A673 (cell line): ENCODE measurements around the gene STPG1.

ENCODE experiments used
- EZH2 ChIP-seq: fragments of 200-600 bp; sonication (generic); IDR thresholded peaks from 2 replicates; pipeline ENCODE4 v1.6.1; 2017; ENCODE audit warnings: borderline replicate concordance, low read depth, mild to moderate bottlenecking, mixed read lengths, antibody characterized with exemption, low read length; ENCODE audit not compliant: poor library complexity, severe bottlenecking
- TF ChIP-seq, protein P1 (sequence below): fragments of 300-800, 200-600 bp; sonication (generic); conservative IDR thresholded peaks from 2 replicates; pipeline ENCODE4 v1.5.1; 2017; ENCODE audit warnings: low read depth, mild to moderate bottlenecking, antibody characterized with exemption, low read length, moderate library complexity, mixed read lengths

DNA sequence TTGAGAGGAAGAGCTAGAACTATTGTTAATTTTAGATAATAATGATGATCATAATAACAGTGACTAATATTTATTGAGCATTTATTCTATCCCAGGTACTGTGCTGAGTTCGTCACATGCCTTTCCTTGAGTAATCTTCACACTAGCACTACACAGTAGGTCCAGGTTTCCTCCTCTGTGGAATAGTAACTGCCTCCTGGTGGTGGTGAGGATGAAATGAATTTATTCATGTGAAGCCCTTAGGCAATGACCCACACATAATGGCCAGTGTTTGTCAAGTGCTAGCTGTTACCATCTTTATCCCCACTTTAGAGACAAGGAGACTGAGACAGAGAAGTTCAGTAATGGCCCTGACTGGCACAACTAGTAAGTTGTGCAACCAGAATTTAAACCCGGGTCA, 7.9 kb upstream of the STPG1 start:
- TF ChIP-seq, protein P1, sequence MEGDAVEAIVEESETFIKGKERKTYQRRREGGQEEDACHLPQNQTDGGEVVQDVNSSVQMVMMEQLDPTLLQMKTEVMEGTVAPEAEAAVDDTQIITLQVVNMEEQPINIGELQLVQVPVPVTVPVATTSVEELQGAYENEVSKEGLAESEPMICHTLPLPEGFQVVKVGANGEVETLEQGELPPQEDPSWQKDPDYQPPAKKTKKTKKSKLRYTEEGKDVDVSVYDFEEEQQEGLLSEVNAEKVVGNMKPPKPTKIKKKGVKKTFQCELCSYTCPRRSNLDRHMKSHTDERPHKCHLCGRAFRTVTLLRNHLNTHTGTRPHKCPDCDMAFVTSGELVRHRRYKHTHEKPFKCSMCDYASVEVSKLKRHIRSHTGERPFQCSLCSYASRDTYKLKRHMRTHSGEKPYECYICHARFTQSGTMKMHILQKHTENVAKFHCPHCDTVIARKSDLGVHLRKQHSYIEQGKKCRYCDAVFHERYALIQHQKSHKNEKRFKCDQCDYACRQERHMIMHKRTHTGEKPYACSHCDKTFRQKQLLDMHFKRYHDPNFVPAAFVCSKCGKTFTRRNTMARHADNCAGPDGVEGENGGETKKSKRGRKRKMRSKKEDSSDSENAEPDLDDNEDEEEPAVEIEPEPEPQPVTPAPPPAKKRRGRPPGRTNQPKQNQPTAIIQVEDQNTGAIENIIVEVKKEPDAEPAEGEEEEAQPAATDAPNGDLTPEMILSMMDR: 0 out of 2 replicates have a peak, but pooled peaks have one; percentile 15
- no peak for TF ChIP-seq EZH2
